HCEC 1CT (cell line): Measurements from ENCODE around the gene VPS13A.

Experiments used
- DNase-seq: peaks from one replicate; pipeline ENCODE4 v3.0.0-alpha.2; 2017

The VPS13A gene

GRCh38 chr9:77469515-77470231 is 292.3 kb downstream of the VPS13A start:
- DNase-seq, result no peak
